ENCODE measurements around the gene PINLYP.

- TF ChIP-seq FOSB (CRISPR knock-in tag; IDR thresholded peaks at IDR 0.05) (no peak), JUNB (IDR thresholded peaks at IDR 0.05) (no peak), POLR2A (IDR thresholded peaks at IDR 0.05; ENCODE audit: low read length) (no peak), CTCF (IDR thresholded peaks at IDR 0.05) (no peak), JUN (IDR thresholded peaks at IDR 0.05) (no peak), MYC (IDR thresholded peaks at IDR 0.05; ENCODE audit: borderline replicate concordance, low read length) (no peak), HDAC2 (IDR thresholded peaks at IDR 0.05) (no peak), MAX (IDR thresholded peaks at IDR 0.05) (no peak), RFX5 (IDR thresholded peaks at IDR 0.05) (no peak), REST (IDR thresholded peaks at IDR 0.05) (no peak), CEBPB (IDR thresholded peaks at IDR 0.05) (no peak), RAD21 (conservative IDR thresholded peaks at IDR 0.05 in 1 of 2, IDR thresholded peaks at IDR 0.05 in 1 of 2) (no peak), POLR2AphosphoS2 (conservative IDR thresholded peaks at IDR 0.05; ENCODE audit: low read length) (no peak)
These were observed 10.8 kb upstream of the PINLYP start for GRCh38 chr19:43564800-43565199.

All from A549 (cell line).